Stimulated activated naive CD4-positive, alpha-beta T cell (primary cell): ENCODE measurements around the gene LINC00305.

Experiments used
- DNase-seq, 6 experiments: peaks; one replicate each; lab custom pipeline; 2025; lab: John Stamatoyannopoulos, UW

Gene LINC00305

GRCh38 chr18:64031411-64031810 is 117.5 kb downstream of the LINC00305 start:
- DNase-seq = no peak
